GM21576 (cell line): Measurements from ENCODE around the gene STRIP2.
"Not testable (repeated sequence)": the region's sequence is repeated elsewhere in the genome, so short reads cannot be mapped to it uniquely, and the experiment has no call there.

Experiments
- ATAC-seq: cut with Tn5 transposase; IDR thresholded peaks from one replicate; pipeline ENCODE4 v1.9.1; 2021; ENCODE audit warnings: mild to moderate bottlenecking, moderate library complexity; ENCODE audit not compliant: unreplicated experiment

The STRIP2 gene

GRCh38 chr7:129433847-129434674 is at the start of gene STRIP2:
STRIP2 (plus strand) TSS chr7:129434432; CDS start chr7:129434473, 41 bp downstream.
- peak; percentile 95 for ATAC-seq

- ATAC-seq: no peak
These were observed 49.1 kb upstream of the STRIP2 start for GRCh38 chr7:129385116-129385515.

DNA sequence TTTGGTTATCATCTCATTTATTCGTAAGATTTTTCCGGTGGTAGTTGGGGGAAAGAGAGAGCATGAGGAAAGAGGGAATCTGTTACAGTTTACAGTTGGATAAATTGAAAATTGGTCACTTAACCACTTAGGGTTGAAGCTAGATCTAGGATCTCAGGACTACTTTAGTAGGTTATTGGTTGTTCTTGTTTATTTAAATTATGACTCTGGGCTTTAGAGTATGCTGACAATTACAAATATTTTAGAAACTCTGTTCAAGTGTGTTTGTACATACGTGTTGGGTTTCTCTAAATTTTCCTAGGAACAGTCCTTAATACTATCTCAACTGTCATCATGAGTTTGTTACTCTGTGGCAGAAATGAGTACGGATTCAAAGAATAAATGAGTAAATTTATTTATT is 48.6 kb upstream of the STRIP2 start:
- no peak for ATAC-seq

GRCh38 chr7:129386506-129386905 is 47.7 kb upstream of the STRIP2 start:
- no peak for ATAC-seq

DNA sequence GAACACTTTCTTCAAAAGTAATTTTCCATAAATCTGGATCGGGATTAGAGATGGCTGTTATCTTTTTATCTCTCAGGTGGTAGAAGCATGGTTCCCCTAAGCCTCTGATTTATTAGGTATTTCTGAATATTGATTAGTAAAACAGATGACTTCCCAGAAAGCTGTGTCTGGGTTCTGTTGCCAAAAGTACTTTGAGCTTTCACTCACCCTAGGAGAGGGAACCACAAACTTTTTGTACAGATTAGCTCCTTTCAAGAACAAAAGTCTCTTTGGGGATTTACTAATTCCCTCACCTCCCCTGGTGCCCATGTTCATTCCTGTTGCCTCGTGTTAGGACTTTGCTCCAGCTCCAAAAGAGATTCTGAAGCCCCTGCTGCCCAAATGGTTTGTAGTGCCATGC is 46.7 kb upstream of the STRIP2 start:
- ATAC-seq: no peak

DNA sequence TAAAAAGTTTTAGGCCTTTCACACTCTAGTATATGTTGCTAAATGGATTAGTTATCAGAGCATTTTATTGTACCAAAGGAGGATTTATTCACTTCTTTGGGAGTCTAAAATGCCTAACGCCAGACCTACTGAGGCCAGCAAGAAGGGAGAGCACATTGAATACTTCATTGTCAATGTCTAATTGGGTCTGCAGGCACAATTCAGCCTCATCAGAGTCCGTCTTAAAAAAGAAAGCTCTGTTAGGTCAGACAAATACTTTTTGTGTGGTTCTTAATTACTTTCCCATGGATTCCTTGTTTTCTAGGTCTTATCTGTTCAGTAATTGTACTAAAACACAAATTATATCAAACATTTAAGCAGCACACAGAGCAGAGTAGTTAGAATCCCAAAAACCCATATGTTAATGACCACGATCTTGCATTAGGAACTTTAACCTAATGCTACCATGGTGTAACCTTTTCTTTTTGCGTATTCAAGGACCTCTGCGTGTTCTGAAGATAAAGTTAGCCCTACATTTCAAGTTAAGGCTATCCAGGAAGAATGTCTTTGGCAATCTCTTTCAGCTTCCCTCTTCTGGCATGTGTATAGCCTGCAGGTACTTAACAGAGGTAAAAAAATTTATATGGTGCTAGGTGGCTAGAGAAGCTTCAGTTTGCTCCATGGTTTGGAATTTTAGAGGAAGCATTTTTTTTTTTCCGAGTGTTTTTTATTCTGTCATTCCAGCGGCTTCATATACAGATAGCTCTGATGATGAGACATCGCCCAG is 45.7 kb upstream of the STRIP2 start:
- no peak for ATAC-seq

GRCh38 chr7:129389829-129390228 is 44.4 kb upstream of the STRIP2 start:
- no peak for ATAC-seq

- no peak for ATAC-seq
These were observed 43.9 kb upstream of the STRIP2 start for GRCh38 chr7:129390314-129390713.

- no peak for ATAC-seq
These were observed 42.6 kb upstream of the STRIP2 start for GRCh38 chr7:129391546-129392171.

DNA sequence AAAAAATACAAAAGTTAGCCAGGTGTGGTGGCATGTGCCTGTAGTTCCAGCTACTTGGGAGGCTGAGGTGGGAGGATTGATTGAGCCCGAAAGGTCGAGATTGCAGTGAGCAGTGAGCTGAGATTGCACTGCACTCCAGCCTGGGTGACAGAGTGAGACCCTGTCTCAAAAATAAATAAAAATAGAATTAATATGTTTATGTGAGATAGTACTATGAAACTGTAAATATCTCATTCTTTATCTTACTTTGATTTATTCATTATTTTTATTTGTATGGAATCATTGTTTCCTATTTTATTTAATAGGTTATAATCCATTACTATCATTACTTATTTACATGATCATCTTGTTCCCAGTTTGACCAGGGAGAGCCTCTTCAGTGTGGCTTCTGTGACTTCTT is 41.0 kb upstream of the STRIP2 start:
- no peak for ATAC-seq

GRCh38 chr7:129394101-129394500 is 40.1 kb upstream of the STRIP2 start:
- no peak for ATAC-seq

GRCh38 chr7:129394982-129395914 is 39.0 kb upstream of the STRIP2 start:
- ATAC-seq: no peak

- ATAC-seq: no peak
These were observed 32.8 kb upstream of the STRIP2 start for GRCh38 chr7:129401228-129401966.

DNA sequence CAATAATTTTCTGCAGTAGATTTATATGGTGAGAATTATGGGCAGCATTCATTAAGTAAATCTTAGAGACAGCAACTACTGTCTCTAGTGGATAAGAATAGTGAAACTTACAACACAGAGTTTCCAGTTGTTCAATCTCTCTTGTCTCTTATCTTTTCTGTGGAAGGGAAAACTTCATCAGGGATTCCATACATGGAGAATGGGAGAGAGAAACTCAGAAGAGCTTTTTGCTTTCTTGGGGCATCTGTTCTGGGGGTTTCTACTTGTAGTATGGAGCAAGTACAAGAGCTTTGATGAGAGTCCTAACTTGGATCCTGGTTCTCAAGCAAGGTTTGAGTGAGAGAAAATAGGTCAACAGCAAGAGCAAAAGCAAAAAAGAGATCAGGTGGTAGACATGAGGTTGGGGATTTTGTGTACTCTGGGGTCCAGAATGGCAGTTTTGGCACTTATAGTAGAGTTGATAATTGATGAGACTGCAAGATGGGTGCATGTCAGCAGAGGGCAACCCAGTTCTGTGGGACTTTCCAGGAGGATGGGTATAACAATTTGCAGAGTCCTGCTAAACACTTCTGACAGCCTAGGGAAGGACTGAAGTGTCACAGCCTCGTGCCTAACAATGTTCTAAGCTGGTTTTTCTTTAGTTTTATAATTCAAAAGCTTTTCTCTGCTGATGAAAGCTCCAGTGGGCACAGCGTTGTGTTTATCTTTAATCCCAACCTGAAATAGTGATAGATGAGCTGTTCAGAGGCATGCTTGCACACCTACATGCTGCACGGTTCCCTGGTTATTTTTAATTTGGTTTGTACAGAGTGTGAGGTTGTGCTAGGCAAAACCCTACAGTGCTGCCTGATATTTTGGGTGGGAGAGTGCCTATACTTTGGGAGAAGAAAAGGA is 32.0 kb upstream of the STRIP2 start:
- ATAC-seq: no peak

DNA sequence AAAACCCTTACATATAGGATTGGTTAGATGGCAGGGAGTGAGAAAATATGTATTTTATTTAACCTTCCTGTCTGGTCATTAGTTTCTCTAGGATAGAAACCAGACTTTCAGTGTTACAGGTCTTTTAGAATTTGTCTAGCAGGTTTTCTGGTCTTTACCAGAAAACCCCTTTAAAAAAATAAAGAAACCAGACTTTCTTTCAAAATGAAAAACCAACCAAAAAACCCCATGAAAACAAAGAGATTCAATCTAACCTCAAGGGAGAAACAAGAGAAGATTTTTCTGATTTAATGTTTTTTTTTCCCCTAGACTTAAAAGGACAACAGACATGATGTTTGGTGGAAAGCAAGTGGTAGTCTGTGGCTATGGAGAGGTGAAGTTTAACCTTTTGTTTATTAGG is 28.7 kb upstream of the STRIP2 start:
- ATAC-seq: no peak

DNA sequence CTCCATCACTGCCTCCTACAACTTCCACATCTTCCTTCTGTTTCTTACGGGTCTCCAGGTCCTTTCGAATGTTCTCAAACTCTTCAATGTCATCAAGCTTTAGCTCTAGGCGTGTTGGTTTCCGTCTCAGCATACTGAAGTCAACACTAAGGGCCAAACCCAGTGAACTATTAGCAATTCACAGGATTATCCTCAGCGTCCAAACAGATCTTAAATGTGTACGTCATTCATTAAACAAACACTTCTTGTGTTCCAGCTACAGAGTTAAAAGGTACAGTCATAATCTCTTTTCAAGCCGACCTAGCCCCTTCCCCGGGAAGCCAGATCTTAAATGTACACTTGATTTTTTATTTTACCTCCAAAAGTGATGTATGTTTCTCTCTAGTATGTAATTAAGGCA is 24.0 kb upstream of the STRIP2 start:
- ATAC-seq: not testable (repeated sequence)

- no peak for ATAC-seq
These were observed 21.7 kb upstream of the STRIP2 start for GRCh38 chr7:129412501-129412900.

- ATAC-seq: no peak
These were observed 17.2 kb upstream of the STRIP2 start for GRCh38 chr7:129417073-129417472.

DNA sequence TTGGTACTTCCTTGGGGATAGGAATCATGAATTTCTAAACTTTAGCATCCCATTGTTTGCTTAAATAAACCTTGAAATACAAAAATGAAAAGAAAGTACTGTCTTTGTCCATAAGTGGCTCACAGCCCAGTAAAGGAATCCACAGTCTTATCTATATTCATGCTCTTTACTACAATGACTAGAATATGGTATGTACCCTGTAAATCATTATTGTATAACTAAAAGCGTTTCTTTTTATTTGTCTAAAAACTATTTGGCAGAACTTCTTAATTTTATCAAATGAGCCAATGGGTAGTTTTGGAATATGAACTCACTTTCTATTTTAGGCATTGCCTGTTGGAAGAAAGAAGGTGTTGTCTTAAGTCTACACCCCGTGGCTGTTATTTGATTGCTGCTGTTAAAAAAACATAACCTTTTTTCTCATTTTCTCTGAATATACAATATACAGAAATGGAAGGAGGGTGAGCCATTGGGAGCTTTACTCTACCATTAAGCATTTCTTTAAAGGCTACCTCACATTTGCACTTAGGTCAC is 12.4 kb upstream of the STRIP2 start:
- no peak for ATAC-seq
